22Rv1 (cell line): ENCODE results near the gene DEPDC5.

Experiments used
- H3K27ac ChIP-seq: fragments of 450-650 bp; 2 replicates; pipeline ENCODE4 v1.5.1; 2017
- ZFX ChIP-seq: fragments of 450-650 bp; IDR thresholded peaks from 2 replicates; pipeline ENCODE4 v1.6.1; 2017; ENCODE audit warnings: antibody characterized with exemption, borderline replicate concordance
- TF ChIP-seq, protein P1 (sequence below): fragments of 450-650 bp; IDR thresholded peaks from 2 replicates; pipeline ENCODE4 v1.5.1; 2017; ENCODE audit warnings: mild to moderate bottlenecking

DEPDC5 gene

DNA sequence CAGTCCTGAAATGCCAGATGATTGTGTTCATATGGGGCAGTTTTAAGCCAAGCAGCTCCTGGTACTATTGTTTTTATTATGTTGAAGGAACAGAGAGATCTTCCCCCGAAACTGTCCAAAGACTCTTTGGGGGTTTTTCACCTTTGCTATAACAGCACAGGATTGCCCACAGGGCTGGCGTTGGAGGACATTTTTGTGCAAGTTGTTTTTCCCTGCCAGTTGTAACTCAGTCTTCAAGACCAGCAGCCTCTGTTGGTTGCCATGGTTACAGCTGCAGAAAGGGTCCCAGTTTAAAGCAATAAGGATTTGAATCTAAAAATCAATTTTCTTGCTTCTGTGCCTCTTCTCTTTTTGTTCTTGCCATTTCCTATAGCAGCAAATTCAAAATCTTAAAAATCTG, 145.1 kb downstream of the DEPDC5 start:
- H3K27ac ChIP-seq: no peak overlapping the region
- no peak for TF ChIP-seq ZFX
- TF ChIP-seq, protein P1, sequence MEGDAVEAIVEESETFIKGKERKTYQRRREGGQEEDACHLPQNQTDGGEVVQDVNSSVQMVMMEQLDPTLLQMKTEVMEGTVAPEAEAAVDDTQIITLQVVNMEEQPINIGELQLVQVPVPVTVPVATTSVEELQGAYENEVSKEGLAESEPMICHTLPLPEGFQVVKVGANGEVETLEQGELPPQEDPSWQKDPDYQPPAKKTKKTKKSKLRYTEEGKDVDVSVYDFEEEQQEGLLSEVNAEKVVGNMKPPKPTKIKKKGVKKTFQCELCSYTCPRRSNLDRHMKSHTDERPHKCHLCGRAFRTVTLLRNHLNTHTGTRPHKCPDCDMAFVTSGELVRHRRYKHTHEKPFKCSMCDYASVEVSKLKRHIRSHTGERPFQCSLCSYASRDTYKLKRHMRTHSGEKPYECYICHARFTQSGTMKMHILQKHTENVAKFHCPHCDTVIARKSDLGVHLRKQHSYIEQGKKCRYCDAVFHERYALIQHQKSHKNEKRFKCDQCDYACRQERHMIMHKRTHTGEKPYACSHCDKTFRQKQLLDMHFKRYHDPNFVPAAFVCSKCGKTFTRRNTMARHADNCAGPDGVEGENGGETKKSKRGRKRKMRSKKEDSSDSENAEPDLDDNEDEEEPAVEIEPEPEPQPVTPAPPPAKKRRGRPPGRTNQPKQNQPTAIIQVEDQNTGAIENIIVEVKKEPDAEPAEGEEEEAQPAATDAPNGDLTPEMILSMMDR: no peak

DNA sequence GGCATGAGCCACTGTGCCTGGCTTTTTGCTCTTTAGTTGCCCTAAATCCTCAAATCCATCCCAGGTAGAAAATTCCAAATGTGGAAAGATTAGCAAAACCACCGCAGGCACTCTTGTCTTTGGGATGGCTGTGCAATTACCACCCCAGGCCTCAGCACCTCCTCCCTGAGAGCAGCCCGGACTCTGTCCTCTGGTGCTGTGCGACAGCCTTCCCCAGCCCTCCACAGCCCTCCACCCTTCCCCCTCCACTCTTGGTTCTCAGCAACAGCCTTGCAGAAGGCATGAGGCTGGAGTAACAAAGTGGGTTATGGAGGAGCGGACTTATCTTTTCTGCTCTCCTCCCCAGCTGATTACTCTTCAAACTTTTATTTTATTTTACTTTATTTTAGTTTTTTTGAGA, 145.8 kb downstream of the DEPDC5 start:
- no peak overlapping the region for H3K27ac ChIP-seq
- no peak for TF ChIP-seq ZFX
- TF ChIP-seq, protein P1: no peak

DNA sequence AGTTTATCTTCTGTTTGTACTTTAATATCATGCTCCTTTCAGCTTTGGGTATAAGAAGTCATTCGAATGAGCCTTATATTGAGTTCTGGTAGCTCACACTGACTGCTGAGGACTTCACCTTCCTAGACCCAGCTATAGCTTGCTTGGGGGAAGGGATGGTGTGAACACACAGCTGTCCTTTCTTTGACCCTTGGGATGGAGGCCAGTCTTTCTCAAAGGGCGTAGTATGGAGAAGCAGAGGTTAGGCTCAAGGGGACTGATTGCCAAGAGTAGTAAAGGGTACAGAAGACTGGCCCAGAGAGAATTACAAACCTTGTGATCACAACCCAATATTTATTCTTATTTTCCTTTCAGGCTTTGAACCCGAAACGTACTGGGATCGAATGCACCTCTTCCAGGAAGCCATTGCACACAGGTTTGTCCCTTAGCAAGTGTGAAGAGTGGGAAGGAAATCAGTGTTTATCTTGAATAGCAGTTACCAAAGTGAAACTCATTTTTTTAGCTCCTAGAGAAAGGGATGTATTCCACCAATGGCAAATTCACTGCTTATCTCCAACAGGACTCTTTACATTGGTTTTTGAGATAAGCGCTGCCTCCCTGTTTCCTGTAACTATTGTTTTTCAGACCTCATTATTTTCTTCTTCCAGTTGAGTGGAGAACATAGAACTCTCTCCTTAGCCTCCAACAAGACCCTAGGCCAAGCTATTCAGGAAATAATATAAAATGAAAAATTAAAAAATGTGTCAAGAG, 147.7 kb downstream of the DEPDC5 start:
- H3K27ac ChIP-seq: no peak overlapping the region
- TF ChIP-seq, protein P1: no peak
- no peak for TF ChIP-seq ZFX

DNA sequence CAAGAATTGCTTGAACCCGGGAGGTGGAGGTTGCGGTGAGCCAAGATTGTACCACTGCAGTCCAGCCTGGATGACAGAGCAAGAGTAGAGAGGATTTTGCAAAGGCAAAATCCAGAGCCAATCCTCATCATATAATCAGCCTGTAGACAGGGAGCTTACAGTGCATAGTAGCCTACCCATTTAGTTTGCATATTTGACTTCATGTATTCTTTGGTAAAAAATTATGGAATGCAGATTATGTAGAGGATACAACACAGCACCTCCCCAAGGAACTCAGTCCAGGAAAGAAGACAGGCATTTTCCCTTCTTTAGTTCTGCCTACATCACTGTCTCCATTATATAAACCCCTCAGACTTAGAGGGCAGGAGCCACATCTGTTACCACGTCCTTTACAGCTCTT, 150.8 kb downstream of the DEPDC5 start:
- no peak for TF ChIP-seq ZFX
- TF ChIP-seq, protein P1: no peak
- no peak overlapping the region for H3K27ac ChIP-seq

DNA sequence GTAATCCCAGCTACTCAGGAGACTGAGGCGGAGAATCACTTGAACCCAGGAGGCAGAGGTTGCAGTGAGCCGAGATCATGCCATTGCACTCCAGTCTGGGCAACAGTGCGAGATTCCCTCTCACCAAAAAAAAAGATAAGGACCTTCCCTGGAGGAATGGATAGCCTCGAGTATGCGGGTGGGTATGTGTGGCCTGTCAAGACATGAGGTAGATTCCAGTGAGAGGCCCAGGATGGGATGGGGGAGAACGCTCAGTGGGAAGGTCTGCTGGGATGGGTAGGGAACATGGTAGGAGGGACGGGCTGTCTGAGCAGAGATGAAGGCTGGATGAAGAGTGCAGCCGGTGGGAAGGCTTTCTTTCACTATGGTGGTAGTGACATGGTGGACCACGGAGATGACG, 151.5 kb downstream of the DEPDC5 start:
- TF ChIP-seq, protein P1: no peak
- no peak for TF ChIP-seq ZFX
- no peak overlapping the region for H3K27ac ChIP-seq

DNA sequence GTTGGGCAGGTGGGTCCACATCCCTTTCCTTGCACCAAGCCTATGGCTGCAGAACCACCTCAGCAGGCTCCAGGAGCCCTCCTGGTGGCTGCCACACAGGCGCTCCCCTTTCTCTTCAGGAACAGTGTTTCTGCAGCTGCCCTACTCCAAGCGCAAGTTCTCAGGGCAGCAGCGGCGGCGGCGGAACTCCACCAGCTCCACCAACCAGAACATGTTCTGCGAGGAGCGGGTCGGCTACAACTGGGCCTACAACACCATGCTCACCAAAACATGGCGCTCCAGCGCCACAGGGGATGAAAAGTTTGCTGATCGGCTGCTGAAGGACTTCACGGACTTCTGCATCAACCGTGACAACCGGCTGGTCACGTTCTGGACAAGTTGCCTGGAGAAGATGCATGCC, 152.3 kb downstream of the DEPDC5 start:
- no peak for TF ChIP-seq ZFX
- TF ChIP-seq, protein P1: no peak
- no peak overlapping the region for H3K27ac ChIP-seq

DNA sequence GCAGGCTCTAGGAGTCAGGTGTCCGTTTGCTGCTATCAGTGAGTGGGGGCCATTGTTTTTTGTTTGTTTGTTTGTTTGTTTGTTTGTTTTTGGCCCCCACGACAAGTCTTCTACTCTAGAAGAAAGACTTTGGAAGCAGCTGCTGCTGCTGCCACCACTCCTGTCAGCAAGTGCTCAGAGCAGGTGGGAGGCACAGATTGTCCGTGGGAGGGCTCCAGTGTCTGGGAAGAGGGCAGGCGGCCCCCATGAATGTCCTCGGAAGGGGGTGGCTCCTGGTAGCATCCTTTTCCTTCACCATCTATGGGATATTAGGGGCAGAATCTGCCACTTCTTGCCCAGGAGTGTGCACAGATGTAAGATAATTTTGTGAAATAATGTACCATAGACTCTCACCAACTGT, 152.8 kb downstream of the DEPDC5 start:
- no peak for TF ChIP-seq ZFX
- TF ChIP-seq, protein P1: no peak
- no peak overlapping the region for H3K27ac ChIP-seq
